HG03097 (cell line): ENCODE data around the gene SPG7.

Experiments used
- ATAC-seq: cut with Tn5 transposase; IDR thresholded peaks from one replicate; pipeline ENCODE4 v1.9.1; 2021; ENCODE audit not compliant: unreplicated experiment, low FRiP score

SPG7 gene

DNA sequence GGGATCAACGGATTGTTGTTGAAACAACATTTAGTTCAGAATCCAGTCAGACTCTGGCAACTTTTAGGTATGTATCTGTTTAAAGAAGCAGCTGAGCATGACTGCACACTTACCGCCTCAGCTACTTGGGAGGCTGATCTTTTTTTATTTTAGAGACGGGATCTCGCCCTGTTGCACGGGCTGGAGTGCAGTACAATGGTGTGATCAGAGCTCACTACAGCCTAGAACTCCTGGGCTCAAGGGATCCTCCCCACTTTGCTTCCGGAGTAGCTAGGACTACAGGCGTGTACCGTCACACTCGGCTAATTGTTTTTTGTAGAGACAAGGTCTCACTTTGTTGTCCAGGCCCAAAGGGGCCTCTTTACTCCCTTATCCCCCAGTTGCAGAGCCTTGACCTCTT is 2.3 kb downstream of the SPG7 start:
- ATAC-seq, result no peak

DNA sequence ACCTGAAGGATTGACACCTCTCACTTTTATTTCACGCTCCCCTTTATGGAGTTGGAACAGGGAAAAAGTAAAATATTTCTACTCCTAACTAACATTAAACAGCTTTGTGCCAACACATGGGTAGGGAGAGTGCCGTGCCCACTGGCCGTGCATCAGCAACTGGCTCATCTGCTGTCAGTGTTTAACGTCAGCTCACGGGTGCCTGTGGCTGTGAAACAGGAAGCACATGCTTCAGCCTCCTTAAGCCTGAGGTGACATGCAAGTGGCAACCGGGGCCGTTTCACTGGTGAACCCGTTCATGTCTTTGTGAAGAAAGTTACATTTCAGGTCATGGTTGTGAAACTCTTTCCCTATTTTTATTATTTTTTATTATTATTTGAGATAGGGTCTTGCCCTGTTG is 3.2 kb downstream of the SPG7 start:
- no peak for ATAC-seq

DNA sequence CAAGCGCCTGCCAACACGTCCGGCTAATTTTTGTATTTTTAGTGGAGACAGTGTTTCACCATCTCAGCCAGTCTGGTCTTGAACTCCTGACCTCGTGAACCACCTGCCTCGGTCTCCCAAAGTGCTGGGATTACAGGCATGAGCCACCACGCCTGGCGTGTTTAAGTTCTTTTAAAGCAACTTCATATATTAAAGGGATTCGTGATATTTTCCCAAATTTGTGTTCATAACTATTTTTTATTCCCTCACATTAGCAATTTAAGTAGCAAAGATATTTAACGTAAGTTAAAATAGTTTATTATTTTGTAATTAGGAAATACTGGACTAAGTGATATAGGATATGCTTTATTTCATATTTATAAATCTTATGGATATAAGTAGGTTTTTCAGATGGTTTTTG is 4.2 kb downstream of the SPG7 start:
- no peak for ATAC-seq

DNA sequence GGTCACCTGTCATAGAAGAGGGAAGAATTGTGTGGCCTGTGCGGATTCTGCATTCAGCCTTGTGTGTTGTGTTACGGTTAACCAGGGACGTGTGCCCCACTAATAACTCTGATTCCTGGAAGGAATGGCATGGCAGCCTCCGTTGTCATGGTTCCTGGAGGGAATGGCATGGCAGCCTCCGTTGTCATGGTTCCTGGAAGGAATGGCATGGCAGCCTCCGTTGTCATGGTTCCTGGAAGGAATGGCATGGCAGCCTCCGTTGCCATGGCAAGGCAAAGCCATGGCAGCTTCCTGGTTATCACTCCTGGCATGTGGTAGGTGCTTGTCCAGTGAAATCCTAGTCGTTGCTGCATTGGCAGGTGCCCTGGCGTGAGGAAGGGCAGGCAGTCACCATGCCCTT is 8.9 kb downstream of the SPG7 start:
- no peak for ATAC-seq

DNA sequence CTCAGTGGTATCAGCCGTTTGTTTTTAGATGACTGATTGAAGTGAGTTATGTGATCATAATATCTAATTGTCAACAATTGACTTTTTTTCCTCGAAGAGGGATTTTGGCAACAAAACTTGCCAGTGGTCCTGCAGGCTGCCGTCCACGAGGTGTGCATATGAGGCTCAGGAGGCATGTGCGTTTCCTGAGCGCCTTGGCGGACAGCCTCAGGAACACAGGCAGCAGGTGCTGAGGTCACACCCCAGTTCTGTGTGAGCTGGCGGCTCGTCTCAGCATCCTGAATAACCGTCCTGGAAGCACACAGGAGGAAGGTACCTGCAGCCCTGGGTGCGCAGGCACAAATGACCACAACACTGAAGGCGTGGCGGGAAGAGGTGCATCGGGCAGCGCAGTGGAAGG is 11.7 kb downstream of the SPG7 start:
- ATAC-seq, result no peak

DNA sequence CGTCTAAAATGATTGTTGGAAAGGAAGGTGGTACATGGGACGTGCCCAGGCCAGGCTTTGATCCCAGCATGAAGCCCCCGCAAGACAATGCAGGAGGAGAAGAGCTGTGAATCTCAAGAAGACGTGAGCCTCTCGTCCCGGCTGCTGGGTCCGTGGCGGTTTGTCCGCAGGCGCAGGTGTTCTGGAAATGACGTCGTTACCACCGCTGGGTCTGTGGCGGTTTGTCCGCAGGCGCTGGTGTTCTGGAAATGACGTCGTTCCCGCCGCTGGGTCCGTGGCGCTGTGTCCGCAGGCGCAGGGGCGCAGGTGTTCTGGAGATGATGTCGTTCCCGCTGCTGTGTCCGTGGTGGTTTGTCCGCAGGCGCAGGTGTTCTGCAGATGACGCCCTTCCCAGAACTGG is 14.1 kb downstream of the SPG7 start:
- ATAC-seq, result no peak

DNA sequence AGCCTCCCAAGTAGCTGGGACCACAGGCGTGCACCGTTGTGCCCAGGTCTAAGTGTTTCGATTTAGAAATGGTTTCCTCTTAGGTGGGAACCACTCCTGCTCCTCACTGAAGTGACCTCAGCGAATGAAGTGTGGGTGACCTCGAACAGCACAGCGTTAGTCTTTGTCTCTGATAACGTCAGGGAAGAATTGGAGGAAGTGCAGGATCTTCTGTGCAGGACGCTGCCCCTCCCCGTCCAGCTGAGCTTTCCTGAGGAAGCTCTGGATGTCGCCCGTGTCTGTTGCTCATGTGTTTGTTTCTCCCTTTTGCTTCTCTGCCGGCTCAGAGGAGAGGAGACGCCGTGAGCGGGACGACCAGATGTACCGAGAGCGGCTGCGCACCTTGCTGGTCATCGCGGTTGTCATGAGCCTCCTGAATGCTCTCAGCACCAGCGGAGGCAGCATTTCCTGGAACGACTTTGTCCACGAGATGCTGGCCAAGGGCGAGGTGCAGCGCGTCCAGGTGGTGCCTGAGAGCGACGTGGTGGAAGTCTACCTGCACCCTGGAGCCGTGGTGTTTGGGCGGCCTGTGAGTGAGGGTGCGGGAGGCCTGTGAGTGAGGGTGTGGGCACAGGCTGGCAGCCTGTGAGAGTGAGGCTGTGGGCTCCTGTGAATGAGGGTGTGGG is 15.6 kb downstream of the SPG7 start:
- no peak for ATAC-seq

DNA sequence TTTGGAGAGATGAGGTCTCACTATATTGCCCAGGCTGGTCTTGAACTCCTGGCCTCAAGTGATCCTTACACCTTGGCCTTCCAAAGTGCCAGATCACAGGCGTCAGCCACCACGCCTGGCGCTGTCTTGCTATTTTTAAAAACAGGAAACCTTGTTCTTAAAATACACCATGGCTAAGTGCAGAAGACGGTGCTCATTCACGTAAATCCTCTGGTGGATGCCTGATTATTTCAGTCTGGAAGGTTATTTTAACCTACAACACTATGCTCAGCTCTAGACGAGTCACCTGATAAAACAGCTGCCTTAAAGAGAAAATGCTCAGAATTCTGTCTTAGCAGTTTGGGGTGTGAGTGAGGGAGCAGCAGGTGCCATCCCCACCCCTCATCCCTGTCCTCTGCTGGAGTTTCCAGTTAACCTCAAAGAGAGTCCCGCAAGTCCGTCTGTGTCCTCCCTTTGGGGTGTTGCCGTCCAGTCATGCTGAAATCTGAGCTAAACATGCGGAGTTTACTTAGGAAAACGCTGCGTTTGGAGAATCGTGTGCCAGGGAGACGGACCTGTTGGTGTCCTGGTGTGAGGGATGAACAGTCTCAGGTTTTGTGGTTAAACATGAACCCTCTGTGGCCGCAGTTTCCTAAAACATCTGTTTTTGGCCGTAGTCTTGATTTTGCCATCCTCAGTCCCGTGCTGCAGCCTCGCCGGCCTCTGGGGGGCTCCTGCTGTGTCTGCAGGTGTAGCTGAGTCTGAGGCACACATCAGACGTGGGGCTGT is 17.1 kb downstream of the SPG7 start:
- no peak for ATAC-seq

DNA sequence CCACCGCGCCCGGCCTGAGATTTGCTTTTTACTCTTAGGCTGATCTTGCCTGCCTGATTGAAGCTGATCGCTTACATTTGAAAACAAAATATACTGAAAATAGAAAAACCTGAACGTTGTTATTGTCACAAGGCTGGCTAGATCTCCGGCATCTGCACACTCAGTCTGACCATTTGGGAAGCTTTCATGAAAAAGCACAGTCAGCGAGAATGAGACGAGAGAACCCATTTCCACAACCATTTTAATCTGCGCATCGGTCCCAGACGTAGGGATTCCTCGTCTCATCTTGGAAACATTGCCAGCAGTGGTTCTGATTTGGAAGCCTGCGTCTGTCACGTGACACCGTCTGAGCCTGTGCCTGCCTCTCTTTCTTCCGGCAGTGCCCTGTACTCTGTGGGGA is 20.9 kb downstream of the SPG7 start:
- ATAC-seq, result no peak

DNA sequence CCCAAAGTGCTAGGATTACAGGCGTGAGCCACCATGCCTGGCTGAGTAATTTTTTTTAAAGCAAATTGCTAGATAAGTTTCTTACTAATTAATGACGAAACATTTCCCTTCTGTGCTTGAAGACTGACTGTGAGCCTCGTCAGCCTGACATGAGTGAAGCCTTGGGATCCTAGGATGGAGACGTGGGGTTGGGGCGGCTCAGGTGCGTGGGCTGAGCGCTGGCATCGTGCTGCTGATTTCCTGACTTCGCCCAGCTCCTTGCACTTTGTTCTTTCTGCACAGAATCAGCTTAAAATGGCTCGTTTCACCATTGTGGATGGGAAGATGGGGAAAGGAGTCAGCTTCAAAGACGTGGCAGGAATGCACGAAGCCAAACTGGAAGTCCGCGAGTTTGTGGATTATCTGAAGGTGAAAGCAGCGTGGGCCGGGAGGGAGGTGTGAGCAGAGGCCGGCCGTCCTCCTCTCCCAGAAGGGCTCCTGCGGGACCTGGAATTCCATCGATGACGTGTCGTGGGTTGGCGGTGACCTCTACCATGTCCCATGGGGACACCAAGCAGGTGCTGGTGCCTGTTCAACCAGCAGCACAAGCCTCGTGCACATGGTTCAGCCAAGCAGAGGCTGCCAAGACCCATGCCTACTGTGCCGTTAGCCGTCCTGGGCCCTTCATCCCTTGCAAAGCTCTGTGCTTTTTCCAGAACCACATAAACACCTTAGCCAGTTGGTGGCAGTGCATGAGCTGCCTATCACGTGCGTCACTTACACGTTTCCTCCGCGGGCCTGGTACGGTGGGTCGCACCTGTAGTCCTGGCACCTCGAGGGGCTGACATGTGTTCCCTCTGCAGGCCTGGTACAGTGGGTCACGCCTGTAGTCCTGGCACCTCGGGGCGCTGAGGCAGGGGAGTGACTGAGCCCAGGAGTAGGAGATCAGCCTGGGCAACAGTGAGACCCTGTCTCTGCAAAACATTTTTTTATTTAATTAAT is 22.5 kb downstream of the SPG7 start:
- ATAC-seq, result no peak

DNA sequence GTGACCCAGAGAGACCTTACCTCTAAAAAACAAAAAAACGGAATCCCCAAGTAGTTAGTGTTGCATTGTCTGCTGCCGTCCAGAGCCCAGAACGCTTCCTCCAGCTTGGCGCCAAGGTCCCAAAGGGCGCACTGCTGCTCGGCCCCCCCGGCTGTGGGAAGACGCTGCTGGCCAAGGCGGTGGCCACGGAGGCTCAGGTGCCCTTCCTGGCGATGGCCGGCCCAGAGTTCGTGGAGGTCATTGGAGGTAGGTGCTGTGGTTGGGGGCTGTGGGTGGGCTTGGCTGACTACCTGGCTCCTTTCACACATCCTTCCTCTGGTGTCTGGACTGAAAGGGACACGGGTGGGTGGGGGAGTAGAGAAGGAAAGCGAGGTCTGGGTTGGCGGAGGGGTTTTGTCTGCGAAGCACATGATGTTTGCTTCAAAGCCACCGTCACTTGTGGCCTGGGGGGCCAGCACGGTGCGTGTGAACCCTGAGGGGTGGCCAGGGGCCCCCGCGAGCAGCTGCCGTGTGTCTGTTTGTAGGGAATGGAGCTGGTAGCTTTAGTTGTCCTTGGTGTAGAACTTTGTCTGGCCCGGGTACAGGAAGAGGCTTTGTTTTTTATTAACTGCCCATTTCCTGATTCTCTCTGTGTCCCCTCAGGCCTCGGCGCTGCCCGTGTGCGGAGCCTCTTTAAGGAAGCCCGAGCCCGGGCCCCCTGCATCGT is 23.8 kb downstream of the SPG7 start:
- no peak for ATAC-seq

DNA sequence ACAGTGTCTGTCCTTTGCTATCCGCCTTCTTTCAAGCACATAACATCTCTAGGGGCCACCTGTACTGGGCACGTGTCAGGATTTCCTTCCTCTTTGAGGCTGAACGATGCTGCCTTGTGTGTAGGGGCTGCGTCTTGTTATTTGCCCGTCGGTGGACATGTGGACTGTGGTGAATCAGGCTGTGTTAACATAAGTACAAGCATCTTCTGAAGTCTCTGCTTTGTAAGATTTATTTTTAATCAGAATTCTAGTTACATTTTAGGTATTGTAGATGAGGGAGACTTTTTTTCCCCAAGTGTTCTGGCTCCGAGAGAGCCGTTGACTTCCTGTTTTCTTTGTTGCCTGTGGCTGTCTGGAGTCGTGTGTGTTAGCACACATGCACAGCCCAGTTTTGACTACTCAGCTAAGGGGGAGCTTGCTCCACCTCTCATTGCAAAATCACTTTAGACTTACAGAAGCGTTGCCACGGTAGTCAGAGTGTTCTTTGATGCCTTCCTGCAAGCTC is 26.1 kb downstream of the SPG7 start:
- no peak for ATAC-seq

DNA sequence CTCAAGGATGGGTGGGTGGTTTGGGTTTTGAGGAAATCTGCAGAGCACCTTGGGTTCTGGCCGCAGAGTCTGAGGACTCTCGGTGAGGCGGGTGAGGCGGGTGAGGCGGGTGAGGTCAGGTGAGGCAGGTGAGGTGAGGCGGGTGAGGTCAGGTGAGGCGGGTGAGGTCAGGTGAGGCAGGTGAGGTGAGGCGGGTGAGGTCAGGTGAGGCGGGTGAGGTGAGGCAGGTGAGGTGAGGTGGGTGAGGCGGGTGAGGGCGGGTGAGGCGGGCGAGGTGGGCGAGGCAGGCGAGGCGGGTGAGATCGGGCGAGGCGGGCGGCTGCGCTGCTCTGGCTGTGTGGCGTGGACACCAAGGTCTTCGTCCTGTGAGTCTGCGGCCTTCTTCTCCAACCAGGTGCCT is 28.2 kb downstream of the SPG7 start:
- no peak for ATAC-seq

DNA sequence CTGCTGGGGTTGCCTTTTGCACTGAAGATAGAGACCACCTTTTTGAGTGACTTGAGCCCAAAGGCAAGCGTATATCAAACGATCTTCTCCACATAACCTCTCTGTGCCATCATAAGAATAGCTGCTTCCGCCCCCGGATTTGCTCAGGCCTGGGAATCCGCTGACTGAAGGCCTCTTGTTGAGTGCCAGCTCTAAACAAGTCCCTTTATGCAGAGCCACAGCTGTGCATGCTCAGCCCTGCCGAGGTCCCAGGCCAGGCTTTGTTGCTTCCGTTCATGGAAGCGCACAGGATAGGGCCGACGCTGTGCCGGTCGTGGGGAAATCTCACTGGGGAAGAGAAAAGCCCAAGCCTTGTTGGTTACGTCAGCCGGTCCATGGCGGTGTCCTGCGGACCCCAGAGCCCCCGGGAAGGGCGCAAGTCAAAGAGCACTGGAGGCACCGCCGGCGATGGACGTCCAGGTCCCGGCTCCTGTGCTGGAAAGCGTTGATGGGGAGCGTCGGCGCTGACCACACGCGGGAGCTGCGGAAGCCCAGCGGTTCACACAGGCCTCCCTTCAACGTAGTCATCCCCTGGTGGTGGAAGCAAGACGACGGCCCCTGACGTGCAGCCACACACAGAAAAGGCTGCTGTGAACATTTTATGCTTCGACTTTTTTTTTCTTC is 28.8 kb downstream of the SPG7 start:
- ATAC-seq, result no peak

DNA sequence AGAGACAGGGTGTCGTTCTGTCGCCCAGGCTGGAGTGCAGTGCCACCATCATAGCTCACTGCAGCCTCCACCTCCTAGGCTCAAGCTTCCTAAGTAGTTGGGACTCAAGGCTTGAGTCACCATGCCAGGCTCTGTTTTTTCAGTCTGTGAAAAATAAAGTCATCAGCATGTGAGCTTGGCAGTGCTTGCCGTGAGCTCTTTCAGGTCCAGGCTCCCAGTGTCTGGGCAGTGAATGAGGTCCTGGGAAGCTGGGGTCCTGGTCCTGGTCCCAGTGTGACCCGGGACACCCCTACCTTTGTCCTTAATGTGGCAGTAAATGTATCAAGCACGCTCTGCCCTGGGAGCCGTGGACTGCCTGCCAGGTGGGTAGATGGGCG is 29.3 kb downstream of the SPG7 start:
- ATAC-seq, result no peak

DNA sequence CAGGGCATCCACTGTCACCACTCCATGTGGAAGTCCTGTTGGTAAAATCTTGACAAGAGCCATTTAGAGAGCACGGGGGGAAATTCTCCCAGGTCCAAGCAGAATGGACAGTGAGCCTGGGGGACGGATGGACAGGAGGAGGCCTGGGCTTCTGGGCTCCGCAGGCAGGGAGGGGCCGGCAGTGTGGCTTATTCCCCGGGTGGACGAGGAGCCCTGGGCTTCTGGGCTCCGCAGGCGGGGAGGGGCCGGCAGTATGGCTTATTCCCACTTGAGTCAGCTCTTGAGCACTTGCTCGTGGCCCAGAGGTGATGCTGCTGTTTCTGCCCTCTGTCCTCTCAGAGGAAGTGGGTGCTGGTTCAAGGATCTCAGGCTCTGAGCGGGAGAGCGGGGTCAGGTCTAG is 30.1 kb downstream of the SPG7 start:
- ATAC-seq, result no peak

DNA sequence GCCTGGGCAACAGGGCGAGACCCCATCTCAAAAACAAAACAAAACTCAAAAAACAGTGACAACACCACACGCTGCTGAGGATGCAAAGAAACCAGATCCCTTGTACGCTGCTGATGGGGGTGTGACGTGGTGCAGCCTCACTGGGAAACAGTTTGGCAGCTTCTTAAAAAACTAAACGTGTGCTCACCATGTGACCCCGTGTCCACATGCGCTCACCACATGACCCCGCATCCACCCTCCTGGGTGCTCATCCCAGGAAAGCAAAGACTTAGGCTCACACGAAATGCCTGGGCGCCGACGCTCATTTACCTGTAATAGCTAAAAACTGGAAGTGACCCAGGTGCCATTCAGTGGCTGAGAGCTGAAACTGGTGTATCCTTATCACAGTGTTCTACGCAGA is 32.4 kb downstream of the SPG7 start:
- no peak for ATAC-seq

DNA sequence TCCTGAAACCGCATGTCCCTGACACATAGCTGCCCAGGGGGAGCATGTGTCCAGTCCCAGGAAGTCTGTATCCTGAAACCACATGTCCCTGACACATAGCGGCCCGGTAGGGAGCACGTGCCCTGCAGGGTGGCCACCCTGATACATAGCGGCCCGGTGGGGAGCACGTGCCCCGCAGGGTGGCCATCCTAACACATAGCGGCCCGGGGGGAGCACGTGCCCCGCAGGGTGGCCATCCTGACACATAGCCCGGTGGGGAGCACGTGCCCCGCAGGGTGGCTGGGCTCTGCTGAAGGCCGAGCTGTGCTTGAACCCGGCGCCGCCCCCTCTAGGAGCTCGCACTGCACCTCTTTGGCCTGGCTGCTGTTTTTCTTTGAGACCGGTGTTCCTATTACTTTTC is 33.6 kb downstream of the SPG7 start:
- ATAC-seq, result no peak

DNA sequence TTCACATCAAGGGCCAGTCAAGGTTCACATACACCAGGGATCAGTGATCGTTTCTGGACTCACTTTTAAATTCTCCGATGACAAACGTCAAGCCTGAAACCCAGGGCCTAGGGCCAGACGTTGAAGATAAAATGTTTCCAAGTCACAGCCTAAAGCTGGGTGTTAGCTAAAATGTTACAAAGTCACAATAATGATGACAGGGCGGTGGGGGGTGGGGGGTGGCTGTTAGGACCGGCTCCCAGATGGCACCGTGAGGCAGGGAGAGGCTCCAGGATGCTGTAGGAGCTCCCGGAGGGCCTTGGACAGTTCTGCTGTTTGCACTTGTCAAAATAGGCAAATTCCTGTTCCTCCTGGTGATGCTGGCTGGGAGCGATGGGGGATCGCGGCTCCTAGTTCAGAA is 35.9 kb downstream of the SPG7 start:
- ATAC-seq, result no peak

DNA sequence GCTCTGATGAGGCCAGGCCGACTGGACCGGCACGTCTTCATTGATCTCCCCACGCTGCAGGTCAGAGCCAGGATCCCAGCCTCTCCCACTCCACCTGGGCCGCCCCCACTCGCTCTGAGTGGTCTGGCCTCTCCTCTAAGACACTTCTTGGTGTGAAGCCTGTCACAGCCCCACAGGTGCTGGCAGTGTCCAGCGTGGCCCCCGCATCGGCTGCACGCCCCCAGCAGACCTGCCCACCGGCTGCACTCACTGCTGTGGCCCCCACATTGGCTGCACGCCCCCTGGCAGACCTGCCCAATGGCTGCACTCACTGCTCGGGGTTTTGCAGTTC is 36.5 kb downstream of the SPG7 start:
- no peak for ATAC-seq
